Measurements from ENCODE around the gene NIPAL3.

Gene NIPAL3

GRCh38 chr1:24414775-24415333 is 748 bp upstream of the NIPAL3 start:
- Mint-ChIP-seq H3K36me3 (ENCODE audit: low read depth) (peaks cover 4% of the 10 kb centered on the region), H3K4me3 (peak overlapping the region; percentile 90 to 93 (median 91))

DNA sequence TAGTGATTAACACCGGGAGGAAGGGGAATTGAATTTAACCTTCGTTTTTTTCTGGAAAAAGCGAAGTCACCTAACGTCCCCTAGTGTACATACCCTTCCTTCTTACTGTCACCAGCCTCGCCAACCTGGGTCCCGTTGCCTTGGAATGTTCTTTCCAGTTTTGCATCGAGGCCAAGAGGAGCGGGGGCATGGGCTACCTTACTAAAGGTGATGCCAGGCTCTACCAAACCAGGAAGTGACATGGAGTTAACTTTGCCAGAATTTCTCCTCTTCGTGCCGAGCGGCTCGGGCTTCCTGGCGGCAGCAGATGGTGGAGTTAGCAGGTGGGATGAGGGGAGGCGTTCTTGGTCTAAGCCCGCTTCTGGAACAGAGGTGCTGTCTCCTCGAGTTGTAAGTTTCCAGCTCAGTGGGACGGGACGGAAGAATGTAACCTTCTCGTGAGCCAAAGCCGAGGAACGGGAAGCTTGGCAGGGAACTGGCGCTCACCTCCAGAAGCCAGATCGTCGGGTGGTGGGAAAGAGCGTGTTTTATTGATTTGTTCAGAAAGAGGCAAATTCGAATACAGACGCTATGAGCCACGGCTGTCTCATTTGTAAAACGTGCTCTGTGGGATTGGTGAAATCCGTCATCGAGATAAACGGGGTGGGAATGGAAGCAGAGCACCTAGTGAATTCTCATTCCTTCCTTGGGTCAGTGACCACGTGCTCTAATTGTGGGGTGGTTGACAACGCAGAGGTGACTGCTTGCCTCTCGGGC is 486 bp downstream of the NIPAL3 start:
- Mint-ChIP-seq H3K27ac (peak overlapping the region; percentile 1 to 58 (median 39)), H3K4me1 (peaks cover 25% of the 10 kb centered on the region), H3K27me3 (ENCODE audit: low read depth) (peaks cover 4% of the 10 kb centered on the region), H3K36me3 (ENCODE audit: low read depth) (peaks cover 6% of the 10 kb centered on the region), H3K4me3 (peak overlapping the region; percentile 90 to 93 (median 91)), H3K9me3 (no peaks in the 10 kb centered on the region)
- TF ChIP-seq, protein P1, sequence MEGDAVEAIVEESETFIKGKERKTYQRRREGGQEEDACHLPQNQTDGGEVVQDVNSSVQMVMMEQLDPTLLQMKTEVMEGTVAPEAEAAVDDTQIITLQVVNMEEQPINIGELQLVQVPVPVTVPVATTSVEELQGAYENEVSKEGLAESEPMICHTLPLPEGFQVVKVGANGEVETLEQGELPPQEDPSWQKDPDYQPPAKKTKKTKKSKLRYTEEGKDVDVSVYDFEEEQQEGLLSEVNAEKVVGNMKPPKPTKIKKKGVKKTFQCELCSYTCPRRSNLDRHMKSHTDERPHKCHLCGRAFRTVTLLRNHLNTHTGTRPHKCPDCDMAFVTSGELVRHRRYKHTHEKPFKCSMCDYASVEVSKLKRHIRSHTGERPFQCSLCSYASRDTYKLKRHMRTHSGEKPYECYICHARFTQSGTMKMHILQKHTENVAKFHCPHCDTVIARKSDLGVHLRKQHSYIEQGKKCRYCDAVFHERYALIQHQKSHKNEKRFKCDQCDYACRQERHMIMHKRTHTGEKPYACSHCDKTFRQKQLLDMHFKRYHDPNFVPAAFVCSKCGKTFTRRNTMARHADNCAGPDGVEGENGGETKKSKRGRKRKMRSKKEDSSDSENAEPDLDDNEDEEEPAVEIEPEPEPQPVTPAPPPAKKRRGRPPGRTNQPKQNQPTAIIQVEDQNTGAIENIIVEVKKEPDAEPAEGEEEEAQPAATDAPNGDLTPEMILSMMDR (IDR thresholded peaks at IDR 0.05; ENCODE audit: unreplicated experiment in 3 of 3), result no peak

More at GRCh38 chr1:24414775-24415333, 748 bp upstream of the NIPAL3 start:
- Mint-ChIP-seq H3K4me1 (peaks cover 25% of the 10 kb centered on the region), H3K27me3 (ENCODE audit: low read depth) (peaks cover 4% of the 10 kb centered on the region), H3K9me3 (no peaks in the 10 kb centered on the region), H3K27ac (peak overlapping the region in 1 of 3 experiments; percentile 58)
- TF ChIP-seq, protein P1 (IDR thresholded peaks at IDR 0.05; ENCODE audit: unreplicated experiment in 3 of 3), result no peak

GRCh38 chr1:24416666-24417391 is 1.2 kb downstream of the NIPAL3 start:
- peaks cover 12% of the 10 kb centered on the region for H3K36me3 Mint-ChIP-seq (ENCODE audit: low read depth)
- peak overlapping the region; percentile 90 to 93 (median 91) for H3K4me3 Mint-ChIP-seq
- peak overlapping the region; percentile 1 to 68 (median 58) for H3K27ac Mint-ChIP-seq
- H3K4me1 Mint-ChIP-seq, result peaks cover 25% of the 10 kb centered on the region
- H3K9me3 Mint-ChIP-seq, result no peaks in the 10 kb centered on the region
- TF ChIP-seq, protein P1 (IDR thresholded peaks at IDR 0.05; ENCODE audit: unreplicated experiment in 3 of 3), result no peak
- peaks cover 4% of the 10 kb centered on the region for H3K27me3 Mint-ChIP-seq (ENCODE audit: low read depth)

DNA sequence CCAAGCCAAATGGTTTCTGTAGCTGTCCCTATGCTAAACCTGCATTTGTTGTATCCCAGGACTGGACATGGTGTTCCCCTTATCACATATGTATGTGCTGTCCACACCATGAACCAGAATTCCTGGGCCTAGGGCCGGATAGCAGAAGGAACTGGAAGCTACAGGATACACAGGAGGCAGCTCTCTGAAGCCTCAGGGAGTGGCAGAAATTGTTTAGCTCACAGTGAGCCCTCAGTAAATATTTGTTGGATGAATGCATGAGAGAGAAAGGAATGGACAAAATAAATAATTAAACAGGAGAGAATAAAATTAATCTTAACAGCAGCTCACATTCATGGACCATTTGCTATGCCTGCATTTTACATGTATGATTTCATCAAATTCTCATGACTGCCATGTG is 2.1 kb downstream of the NIPAL3 start:
- Mint-ChIP-seq H3K9me3 (no peaks in the 10 kb centered on the region), H3K4me1 (peaks cover 25% of the 10 kb centered on the region), H3K4me3 (peak overlapping the region in 1 of 3 experiments; percentile 37), H3K27ac (no peak overlapping the region), H3K27me3 (ENCODE audit: low read depth) (peaks cover 4% of the 10 kb centered on the region), H3K36me3 (ENCODE audit: low read depth) (peaks cover 15% of the 10 kb centered on the region)
- TF ChIP-seq, protein P1 (IDR thresholded peaks at IDR 0.05; ENCODE audit: unreplicated experiment in 3 of 3), result no peak

DNA sequence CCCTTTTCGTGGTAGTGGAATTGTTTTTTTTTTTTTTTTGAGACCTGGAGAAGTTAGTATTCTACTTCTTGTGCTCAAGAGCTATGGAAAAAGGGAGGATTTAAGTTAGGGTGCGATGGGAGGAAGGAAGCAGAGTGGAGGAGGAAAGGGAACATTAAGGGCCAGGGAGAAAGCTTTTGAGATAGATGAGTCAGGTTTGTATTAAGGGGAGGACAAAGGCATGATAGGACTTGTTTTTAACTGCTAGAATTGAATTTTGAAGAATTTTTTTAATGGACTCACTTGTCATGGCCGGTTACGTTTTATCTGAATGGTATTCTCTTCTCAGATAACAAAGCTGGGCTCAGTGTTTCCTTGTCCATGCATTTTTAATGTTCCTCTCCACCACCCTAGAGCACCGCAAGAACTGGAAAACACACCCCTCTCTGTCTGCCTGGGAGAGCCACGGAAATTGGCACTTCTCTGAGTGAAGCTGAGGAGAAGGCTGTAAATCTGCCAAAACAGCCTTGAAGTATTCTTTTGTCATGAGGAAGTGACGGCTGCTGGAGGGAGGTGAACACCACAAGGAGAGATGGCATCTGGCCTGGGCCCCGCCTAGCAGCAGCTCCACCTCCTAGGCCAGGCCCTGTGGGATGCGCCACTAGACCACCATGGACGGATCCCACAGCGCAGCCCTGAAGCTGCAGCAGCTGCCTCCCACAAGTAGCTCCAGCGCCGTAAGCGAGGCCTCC is 3.5 kb downstream of the NIPAL3 start:
- Mint-ChIP-seq H3K4me3 (no peak overlapping the region), H3K9me3 (no peaks in the 10 kb centered on the region), H3K36me3 (ENCODE audit: low read depth) (peaks cover 18% of the 10 kb centered on the region), H3K27ac (no peak overlapping the region), H3K4me1 (peaks cover 20% of the 10 kb centered on the region), H3K27me3 (ENCODE audit: low read depth) (peaks cover 4% of the 10 kb centered on the region)
- TF ChIP-seq, protein P1 (IDR thresholded peaks at IDR 0.05; ENCODE audit: unreplicated experiment in 3 of 3), result no peak

All from nephron (organoid).